ENCODE measurements around the gene CHAF1A.

The CHAF1A gene

DNA sequence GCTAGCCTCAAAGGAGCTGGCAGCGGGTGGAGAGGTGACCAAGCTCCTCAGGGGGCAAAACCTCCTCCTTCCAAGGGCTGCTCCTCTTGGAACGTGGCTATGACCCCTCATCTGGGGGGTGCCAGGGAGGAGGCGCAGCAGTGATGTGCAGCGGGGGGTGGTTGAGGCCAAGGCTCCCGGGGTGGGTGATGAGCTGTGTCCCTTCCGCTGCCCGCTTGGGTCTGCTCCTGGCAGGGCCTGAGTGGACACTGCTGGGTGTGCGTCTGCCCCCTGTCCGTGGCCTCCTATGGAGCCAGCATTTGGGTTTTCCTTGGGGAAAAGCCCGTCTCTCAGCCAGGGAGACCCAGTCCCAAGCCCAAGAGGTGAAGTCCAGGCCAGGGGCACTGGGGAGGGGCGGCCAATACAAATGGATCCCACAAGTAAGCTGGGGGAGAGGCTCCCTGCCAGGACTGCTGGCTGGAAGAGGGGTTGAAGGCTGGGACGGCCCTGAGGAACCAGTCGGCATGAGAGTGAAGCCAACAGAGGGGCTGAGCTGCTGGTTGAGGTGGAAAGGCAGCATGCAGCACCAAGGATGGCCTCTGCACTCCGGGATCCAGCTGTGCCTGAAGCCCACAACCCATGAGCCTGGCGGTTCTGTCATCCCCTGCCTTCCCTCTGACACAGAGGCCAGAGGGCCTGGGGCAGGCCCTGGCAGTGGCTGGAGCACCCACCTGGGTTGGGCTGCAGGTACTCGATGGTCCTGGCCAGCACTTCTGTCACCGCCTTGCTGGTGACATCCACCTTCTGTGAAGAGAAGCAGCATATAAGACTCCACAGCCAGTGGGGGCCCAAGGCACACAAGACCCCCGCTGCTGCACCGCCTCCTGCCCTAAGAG lies 36.4 kb upstream of the CHAF1A start:
- Histone ChIP-seq H4K91ac (ENCODE audit: low read length) (no peak overlapping the region), H3K4me2 (ENCODE audit: low read length, poor library complexity, severe bottlenecking) (no peak overlapping the region), H2BK15ac (ENCODE audit: low read depth, poor library complexity, severe bottlenecking) (no peak overlapping the region), H2BK5ac (ENCODE audit: low read depth, low read length, poor library complexity, severe bottlenecking) (no peak overlapping the region), H3K4ac (ENCODE audit: low read depth in 1 of 2, low read length in 2 of 2) (no peak overlapping the region), H3K79me1 (replicated peaks; ENCODE audit: low read length, poor library complexity, severe bottlenecking) (peaks cover 39% of the 10 kb centered on the region), H3K4me3 (ENCODE audit: insufficient read depth in 1 of 2, low read depth in 1 of 2, low read length in 2 of 2) (no peak overlapping the region), H2BK120ac (ENCODE audit: low read depth, low read length) (no peak overlapping the region), H3K27me3 (ENCODE audit: control insufficient read depth in 1 of 2, insufficient read depth in 1 of 2, low read length in 2 of 2) (no peaks in the 10 kb centered on the region), H3K9me3 (ENCODE audit: control insufficient read depth, low read length) (no peaks in the 10 kb centered on the region), H2BK12ac (ENCODE audit: low read length in 2 of 2) (no peak overlapping the region), H4K8ac (ENCODE audit: low read length) (no peak overlapping the region), H2AK5ac (ENCODE audit: low read length, severe bottlenecking) (no peak overlapping the region), H3K9ac (ENCODE audit: low read length) (no peak overlapping the region), H3K23ac (ENCODE audit: low read length in 2 of 2) (no peak overlapping the region), H2AFZ (ENCODE audit: low read depth, low read length) (no peak overlapping the region), H3K27ac (ENCODE audit: low read length, poor library complexity, severe bottlenecking) (no peak overlapping the region), H3K18ac (ENCODE audit: low read depth in 1 of 2, low read length in 2 of 2) (no peak overlapping the region), H3K4me1 (ENCODE audit: control insufficient read depth, insufficient read depth, low read depth, low read length) (peaks cover 65% of the 10 kb centered on the region), H3K14ac (ENCODE audit: low read length in 2 of 2) (no peak overlapping the region), H3K36me3 (ENCODE audit: control insufficient read depth in 1 of 2, insufficient read depth in 2 of 2, low read depth in 1 of 2, low read length in 2 of 2) (peaks cover 62 to 79% of the 10 kb centered on the region in 2 experiments)
- no peak for DNase-seq
- 96% methylated on average over 19 of the region's 19 CpGs for WGBS

DNA sequence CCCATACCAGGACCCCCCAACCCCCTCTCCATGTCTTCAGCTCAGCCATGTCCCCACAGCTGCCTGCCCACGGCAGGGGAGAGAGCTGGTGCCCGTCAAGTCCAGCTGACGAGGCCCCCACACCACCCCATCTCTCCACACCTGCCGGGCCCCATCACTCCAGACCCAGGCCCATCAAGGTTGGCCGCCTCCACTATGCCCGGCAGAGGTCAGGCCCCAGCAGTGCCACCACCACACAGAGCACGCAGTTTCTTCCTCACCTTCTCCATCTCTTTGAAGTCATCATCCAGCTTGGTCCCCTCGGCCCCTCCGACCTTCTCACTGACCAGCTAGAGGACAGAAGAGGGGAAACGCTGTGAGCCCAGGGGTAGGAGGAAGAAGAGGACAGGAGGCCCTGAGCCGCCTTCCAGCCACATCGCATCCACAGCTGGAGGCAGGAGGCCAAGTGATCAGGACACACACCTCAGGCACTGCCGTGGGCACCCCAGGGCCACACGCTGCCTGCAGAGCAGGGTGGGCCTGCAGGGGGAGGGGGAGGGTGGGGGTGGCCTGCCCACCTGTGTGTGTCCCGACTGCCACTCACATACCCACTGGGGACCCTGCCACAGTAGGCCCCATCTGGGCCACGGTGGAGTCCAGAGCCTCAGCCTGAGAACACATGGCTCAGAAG lies 35.6 kb upstream of the CHAF1A start:
- Histone ChIP-seq H2AFZ (ENCODE audit: low read depth, low read length) (no peak overlapping the region), H3K9ac (ENCODE audit: low read length) (no peak overlapping the region), H3K4me2 (ENCODE audit: low read length, poor library complexity, severe bottlenecking) (no peak overlapping the region), H2AK5ac (ENCODE audit: low read length, severe bottlenecking) (no peak overlapping the region), H3K14ac (ENCODE audit: low read length in 2 of 2) (no peak overlapping the region), H4K91ac (ENCODE audit: low read length) (peak overlapping the region; percentile 36), H2BK15ac (ENCODE audit: low read depth, poor library complexity, severe bottlenecking) (no peak overlapping the region), H3K9me3 (ENCODE audit: control insufficient read depth, low read length) (no peaks in the 10 kb centered on the region), H2BK5ac (ENCODE audit: low read depth, low read length, poor library complexity, severe bottlenecking) (no peak overlapping the region), H4K8ac (ENCODE audit: low read length) (no peak overlapping the region), H3K36me3 (ENCODE audit: control insufficient read depth in 1 of 2, insufficient read depth in 2 of 2, low read depth in 1 of 2, low read length in 2 of 2) (peaks cover 62 to 78% of the 10 kb centered on the region in 2 experiments), H2BK120ac (ENCODE audit: low read depth, low read length) (no peak overlapping the region), H3K4me3 (ENCODE audit: insufficient read depth in 1 of 2, low read depth in 1 of 2, low read length in 2 of 2) (no peak overlapping the region), H3K4ac (ENCODE audit: low read depth in 1 of 2, low read length in 2 of 2) (no peak overlapping the region), H2BK12ac (ENCODE audit: low read length in 2 of 2) (no peak overlapping the region), H3K27me3 (ENCODE audit: control insufficient read depth in 1 of 2, insufficient read depth in 1 of 2, low read length in 2 of 2) (no peaks in the 10 kb centered on the region), H3K18ac (ENCODE audit: low read depth in 1 of 2, low read length in 2 of 2) (no peak overlapping the region), H3K23ac (ENCODE audit: low read length in 2 of 2) (no peak overlapping the region), H3K27ac (ENCODE audit: low read length, poor library complexity, severe bottlenecking) (no peak overlapping the region), H3K79me1 (replicated peaks; ENCODE audit: low read length, poor library complexity, severe bottlenecking) (peaks cover 39% of the 10 kb centered on the region), H3K4me1 (ENCODE audit: control insufficient read depth, insufficient read depth, low read depth, low read length) (peaks cover 65% of the 10 kb centered on the region)
- DNase-seq = no peak
- WGBS = 96% methylated on average over 14 of the region's 16 CpGs

DNA sequence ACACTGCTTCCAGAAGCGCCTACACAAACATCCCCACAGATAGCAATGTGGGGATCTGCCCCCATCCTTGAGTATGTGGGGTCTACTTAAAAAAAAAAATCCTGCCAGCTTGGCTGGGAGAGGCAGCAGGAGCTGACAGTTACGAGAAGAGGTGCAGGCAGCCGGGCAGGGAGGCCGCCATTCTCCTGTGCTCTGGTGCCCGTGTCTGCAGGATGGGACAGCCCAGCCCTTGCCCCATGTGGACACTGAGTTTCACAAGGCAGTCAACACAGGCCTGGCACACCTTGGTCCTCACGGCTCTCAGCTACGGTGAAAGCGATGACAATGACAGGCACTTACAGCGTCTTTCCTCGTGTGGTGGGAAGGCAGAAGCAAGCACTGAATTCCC lies 35.1 kb upstream of the CHAF1A start:
- 98% methylated on average over 10 of the region's 10 CpGs for WGBS
- Histone ChIP-seq H3K27ac (ENCODE audit: low read length, poor library complexity, severe bottlenecking) (no peak overlapping the region), H2BK12ac (ENCODE audit: low read length in 2 of 2) (no peak overlapping the region), H3K14ac (ENCODE audit: low read length in 2 of 2) (no peak overlapping the region), H3K23ac (ENCODE audit: low read length in 2 of 2) (no peak overlapping the region), H3K4me3 (ENCODE audit: insufficient read depth in 1 of 2, low read depth in 1 of 2, low read length in 2 of 2) (no peak overlapping the region), H2BK5ac (ENCODE audit: low read depth, low read length, poor library complexity, severe bottlenecking) (no peak overlapping the region), H4K91ac (ENCODE audit: low read length) (no peak overlapping the region), H3K36me3 (ENCODE audit: control insufficient read depth in 1 of 2, insufficient read depth in 2 of 2, low read depth in 1 of 2, low read length in 2 of 2) (peaks cover 57 to 76% of the 10 kb centered on the region in 2 experiments), H2BK15ac (ENCODE audit: low read depth, poor library complexity, severe bottlenecking) (no peak overlapping the region), H4K8ac (ENCODE audit: low read length) (no peak overlapping the region), H3K18ac (ENCODE audit: low read depth in 1 of 2, low read length in 2 of 2) (no peak overlapping the region), H2AK5ac (ENCODE audit: low read length, severe bottlenecking) (no peak overlapping the region), H3K27me3 (ENCODE audit: control insufficient read depth in 1 of 2, insufficient read depth in 1 of 2, low read length in 2 of 2) (no peaks in the 10 kb centered on the region), H3K9ac (ENCODE audit: low read length) (no peak overlapping the region), H3K4ac (ENCODE audit: low read depth in 1 of 2, low read length in 2 of 2) (no peak overlapping the region), H2AFZ (ENCODE audit: low read depth, low read length) (no peak overlapping the region), H3K4me2 (ENCODE audit: low read length, poor library complexity, severe bottlenecking) (no peak overlapping the region), H3K4me1 (ENCODE audit: control insufficient read depth, insufficient read depth, low read depth, low read length) (peaks cover 66% of the 10 kb centered on the region), H3K79me1 (replicated peaks; ENCODE audit: low read length, poor library complexity, severe bottlenecking) (peaks cover 38% of the 10 kb centered on the region), H3K9me3 (ENCODE audit: control insufficient read depth, low read length) (no peaks in the 10 kb centered on the region), H2BK120ac (ENCODE audit: low read depth, low read length) (no peak overlapping the region)
- DNase-seq = no peak

DNA sequence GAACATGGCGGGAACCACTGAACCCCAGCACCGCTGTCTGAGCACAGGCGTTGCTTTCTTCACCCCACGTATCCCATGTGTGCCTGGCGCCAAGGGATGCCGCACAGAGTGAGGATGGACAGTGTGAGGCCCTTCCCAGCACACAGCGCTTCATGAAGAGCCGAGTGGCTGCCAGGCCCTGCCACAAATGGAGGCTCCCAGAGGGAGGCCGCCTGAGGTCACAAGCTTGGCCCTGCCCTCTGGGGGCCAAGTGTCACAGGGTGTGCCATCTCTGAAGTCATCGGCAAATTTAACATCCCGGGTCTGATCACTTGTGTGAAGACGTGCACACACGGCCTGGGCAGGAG lies 34.7 kb upstream of the CHAF1A start:
- Histone ChIP-seq H3K79me1 (replicated peaks; ENCODE audit: low read length, poor library complexity, severe bottlenecking) (peaks cover 41% of the 10 kb centered on the region), H2BK15ac (ENCODE audit: low read depth, poor library complexity, severe bottlenecking) (no peak overlapping the region), H2BK120ac (ENCODE audit: low read depth, low read length) (no peak overlapping the region), H3K18ac (ENCODE audit: low read depth in 1 of 2, low read length in 2 of 2) (no peak overlapping the region), H3K4me1 (ENCODE audit: control insufficient read depth, insufficient read depth, low read depth, low read length) (peaks cover 68% of the 10 kb centered on the region), H3K14ac (ENCODE audit: low read length in 2 of 2) (no peak overlapping the region), H3K4me2 (ENCODE audit: low read length, poor library complexity, severe bottlenecking) (no peak overlapping the region), H3K27ac (ENCODE audit: low read length, poor library complexity, severe bottlenecking) (no peak overlapping the region), H4K91ac (ENCODE audit: low read length) (no peak overlapping the region), H3K4ac (ENCODE audit: low read depth in 1 of 2, low read length in 2 of 2) (peak overlapping the region in 1 of 2 experiments; percentile 30), H3K9ac (ENCODE audit: low read length) (peak overlapping the region; percentile 81), H2BK5ac (ENCODE audit: low read depth, low read length, poor library complexity, severe bottlenecking) (no peak overlapping the region), H3K9me3 (ENCODE audit: control insufficient read depth, low read length) (no peaks in the 10 kb centered on the region), H3K23ac (ENCODE audit: low read length in 2 of 2) (no peak overlapping the region), H2BK12ac (ENCODE audit: low read length in 2 of 2) (no peak overlapping the region), H2AFZ (ENCODE audit: low read depth, low read length) (no peak overlapping the region), H4K8ac (ENCODE audit: low read length) (no peak overlapping the region), H3K4me3 (ENCODE audit: insufficient read depth in 1 of 2, low read depth in 1 of 2, low read length in 2 of 2) (peak overlapping the region in 1 of 2 experiments; percentile 8), H3K36me3 (ENCODE audit: control insufficient read depth in 1 of 2, insufficient read depth in 2 of 2, low read depth in 1 of 2, low read length in 2 of 2) (peaks cover 52 to 76% of the 10 kb centered on the region in 2 experiments), H3K27me3 (ENCODE audit: control insufficient read depth in 1 of 2, insufficient read depth in 1 of 2, low read length in 2 of 2) (no peaks in the 10 kb centered on the region), H2AK5ac (ENCODE audit: low read length, severe bottlenecking) (peak overlapping the region; percentile 11)
- no peak for DNase-seq
- WGBS = 96% methylated on average over 13 of the region's 13 CpGs

Measured in mesenchymal stem cell (in vitro differentiated cells and primary cell).